Middle frontal gyrus (tissue), 1 donor: ENCODE results near the gene C16orf74.

Experiments used
- DNase-seq: peaks from one replicate; pipeline ENCODE4 v3.0.0-alpha.2; 2015; ENCODE audit warnings: low spot score; ENCODE audit errors: extremely low spot score

C16orf74 gene

GRCh38 chr16:85750827-85751697, at the start of gene C16orf74:
TSS of gene C16orf74 (minus strand) at chr16:85751096. CDS start at chr16:85735217, 15,879 bp downstream.
- DNase-seq = no peak

- no peak for DNase-seq
These were observed 49.4 kb upstream of the C16orf74 start for GRCh38 chr16:85800321-85800669.

GRCh38 chr16:85799497-85800320, 48.8 kb upstream of the C16orf74 start, which contains the start of the genes COX4I1 and EMC8:
TSS of gene COX4I1 (plus strand) at chr16:85799695. CDS start at chr16:85801206, 1,511 bp downstream.
TSS of gene EMC8 (minus strand) at chr16:85799544. CDS start at chr16:85799295, 249 bp downstream.
- DNase-seq = peak; percentile 90

GRCh38 chr16:85798901-85799496, 48.1 kb upstream of the C16orf74 start:
- DNase-seq = no peak

- DNase-seq = no peak
These were observed 47.4 kb upstream of the C16orf74 start for GRCh38 chr16:85798283-85798776.

GRCh38 chr16:85796599-85796998, 45.7 kb upstream of the C16orf74 start:
- DNase-seq = no peak

GRCh38 chr16:85796152-85796551, 45.3 kb upstream of the C16orf74 start:
- no peak for DNase-seq

- no peak for DNase-seq
These were observed 43.8 kb upstream of the C16orf74 start for GRCh38 chr16:85794696-85795095.

GRCh38 chr16:85793662-85794298, 42.9 kb upstream of the C16orf74 start:
- DNase-seq = no peak

- DNase-seq = no peak
These were observed 38.9 kb upstream of the C16orf74 start for GRCh38 chr16:85789773-85790172.

- no peak for DNase-seq
These were observed 37.9 kb upstream of the C16orf74 start for GRCh38 chr16:85788819-85789218.

GRCh38 chr16:85785927-85786326, 35.0 kb upstream of the C16orf74 start:
- no peak for DNase-seq

- DNase-seq = no peak
These were observed 33.9 kb upstream of the C16orf74 start for GRCh38 chr16:85784813-85785212.

GRCh38 chr16:85783441-85783840, 32.5 kb upstream of the C16orf74 start:
- no peak for DNase-seq

- DNase-seq = no peak
These were observed 31.6 kb upstream of the C16orf74 start for GRCh38 chr16:85782451-85782850.

- DNase-seq = peak; percentile 56
These were observed 30.9 kb upstream of the C16orf74 start for GRCh38 chr16:85781695-85782370.

GRCh38 chr16:85781156-85781555, 30.3 kb upstream of the C16orf74 start:
- no peak for DNase-seq

GRCh38 chr16:85780281-85780680, 29.4 kb upstream of the C16orf74 start:
- no peak for DNase-seq

- DNase-seq = no peak
These were observed 28.0 kb upstream of the C16orf74 start for GRCh38 chr16:85778873-85779272.

GRCh38 chr16:85777583-85778310, 26.9 kb upstream of the C16orf74 start:
- no peak for DNase-seq
